Non-pigmented ciliary epithelial cell (primary cell): ENCODE measurements around the gene C2orf69.
"Not testable (repeated sequence)": the region's sequence is repeated elsewhere in the genome, so short reads cannot be mapped to it uniquely, and the experiment has no call there.

Source experiments
- DNase-seq: peaks from one replicate; pipeline ENCODE4 v3.0.0-alpha.2; 2010; ENCODE audit warnings: low read depth

C2orf69 gene, protein sequence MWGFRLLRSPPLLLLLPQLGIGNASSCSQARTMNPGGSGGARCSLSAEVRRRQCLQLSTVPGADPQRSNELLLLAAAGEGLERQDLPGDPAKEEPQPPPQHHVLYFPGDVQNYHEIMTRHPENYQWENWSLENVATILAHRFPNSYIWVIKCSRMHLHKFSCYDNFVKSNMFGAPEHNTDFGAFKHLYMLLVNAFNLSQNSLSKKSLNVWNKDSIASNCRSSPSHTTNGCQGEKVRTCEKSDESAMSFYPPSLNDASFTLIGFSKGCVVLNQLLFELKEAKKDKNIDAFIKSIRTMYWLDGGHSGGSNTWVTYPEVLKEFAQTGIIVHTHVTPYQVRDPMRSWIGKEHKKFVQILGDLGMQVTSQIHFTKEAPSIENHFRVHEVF

DNA sequence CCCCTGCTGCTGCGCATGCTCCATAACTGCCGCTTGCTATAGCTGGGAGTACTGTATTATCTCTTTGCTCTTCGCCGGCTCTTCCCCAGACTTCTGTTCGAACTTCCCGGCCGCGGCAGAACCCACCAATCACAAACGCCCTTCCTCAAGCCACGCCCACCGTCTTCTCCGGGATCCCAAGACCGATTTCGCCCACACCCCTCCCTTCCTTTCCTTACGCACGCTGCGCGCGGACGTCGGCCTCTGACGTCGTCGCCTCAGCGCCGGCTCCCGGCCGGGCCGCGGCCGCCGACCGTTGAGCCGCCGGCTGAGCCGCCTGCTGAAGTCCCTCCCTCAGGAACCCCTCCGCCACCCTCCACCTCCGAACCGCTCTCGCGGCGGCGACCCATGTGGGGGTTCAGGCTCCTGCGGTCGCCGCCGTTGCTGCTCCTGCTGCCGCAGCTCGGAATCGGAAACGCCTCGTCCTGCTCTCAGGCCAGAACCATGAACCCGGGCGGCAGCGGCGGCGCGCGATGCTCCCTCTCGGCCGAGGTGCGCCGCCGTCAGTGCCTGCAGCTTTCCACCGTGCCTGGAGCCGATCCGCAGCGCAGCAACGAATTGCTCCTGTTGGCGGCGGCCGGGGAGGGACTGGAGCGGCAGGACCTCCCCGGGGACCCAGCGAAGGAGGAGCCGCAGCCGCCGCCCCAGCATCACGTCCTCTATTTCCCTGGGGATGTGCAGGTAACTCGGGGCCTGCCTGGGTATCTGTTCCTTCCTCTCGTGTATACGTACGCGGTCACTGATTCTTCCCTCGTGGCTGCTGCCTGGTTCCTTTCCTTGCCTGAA lies at the start of gene C2orf69:
TSS of gene C2orf69 (plus strand) at position 242 of the 825 bp plus-strand sequence. CDS start at position 388, 146 bp downstream.
- peak; percentile 92 for DNase-seq

DNA sequence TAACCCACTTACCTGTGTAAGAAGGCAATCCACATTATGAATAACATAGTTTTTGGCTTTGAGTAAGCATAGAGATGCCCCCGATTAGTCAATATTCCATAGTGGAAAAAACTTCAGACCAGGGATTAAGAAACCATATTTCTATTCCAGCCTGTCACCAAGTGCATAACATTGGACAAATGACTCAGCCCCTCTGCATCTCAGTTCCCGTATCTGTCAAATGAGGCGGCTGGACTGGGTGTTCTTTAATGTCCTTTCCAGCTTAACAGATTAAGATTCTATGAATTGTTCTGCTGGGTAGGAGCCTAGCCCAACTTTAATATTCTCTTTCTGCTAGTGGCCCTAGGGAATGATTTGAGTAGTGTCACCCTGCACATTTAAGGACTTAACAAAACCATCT lies 48.3 kb upstream of the C2orf69 start:
- no peak for DNase-seq

DNA sequence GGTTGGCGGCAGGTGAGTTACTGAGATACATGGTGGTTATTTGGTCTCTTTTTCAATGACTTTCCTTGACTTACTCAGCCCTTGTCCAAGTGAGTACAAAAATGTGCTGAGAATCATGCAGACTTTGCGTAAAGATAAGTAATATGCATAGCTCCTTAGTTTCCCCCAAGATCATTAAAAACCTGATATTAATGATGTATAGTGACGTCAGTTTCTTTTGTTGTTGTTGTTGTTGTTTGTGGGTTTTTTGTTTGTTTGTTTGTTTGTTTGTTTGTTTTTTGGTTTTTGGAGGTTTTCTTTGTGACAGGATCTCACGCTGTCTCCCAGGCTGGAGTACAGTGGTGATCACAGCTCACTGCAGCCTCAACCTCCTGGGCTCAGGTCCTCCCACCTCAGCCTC lies 45.2 kb upstream of the C2orf69 start:
- DNase-seq = no peak

DNA sequence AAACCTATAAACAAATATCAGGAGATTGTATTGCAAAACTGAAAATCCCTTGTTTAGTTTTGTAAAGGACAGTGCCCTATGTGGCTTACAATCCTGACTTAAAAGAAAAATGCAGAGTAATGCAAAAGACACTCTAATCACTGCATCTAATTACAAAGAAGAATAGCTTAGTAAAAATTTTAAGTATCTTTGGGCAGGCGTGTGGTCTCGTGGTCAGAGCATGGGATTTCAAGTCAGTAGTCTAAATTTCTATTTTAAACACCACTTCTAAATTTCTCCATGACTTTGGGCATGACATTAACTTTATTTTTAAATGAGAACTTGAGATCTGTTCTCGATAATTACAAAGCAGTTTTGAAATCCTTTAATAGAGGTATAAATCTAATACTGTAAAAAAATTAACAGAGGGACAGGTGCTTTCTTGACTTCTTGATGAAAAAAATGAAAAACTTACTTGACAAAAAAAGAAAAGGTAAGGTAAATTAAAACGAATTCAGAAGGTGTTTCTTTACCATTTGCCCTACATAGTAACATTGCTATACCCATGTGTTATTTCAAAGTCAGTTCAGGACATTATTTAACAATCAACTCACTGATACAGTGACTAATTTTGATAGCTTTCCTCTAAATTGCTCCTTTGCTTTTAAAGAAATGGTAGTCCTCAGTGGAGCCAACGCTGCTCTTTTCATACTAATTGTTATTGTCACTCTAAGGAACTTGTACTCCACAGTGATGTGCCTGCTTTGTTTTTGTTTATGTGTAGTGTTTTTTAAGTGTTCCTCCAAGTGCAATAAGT lies 42.5 kb upstream of the C2orf69 start:
- no peak for DNase-seq

DNA sequence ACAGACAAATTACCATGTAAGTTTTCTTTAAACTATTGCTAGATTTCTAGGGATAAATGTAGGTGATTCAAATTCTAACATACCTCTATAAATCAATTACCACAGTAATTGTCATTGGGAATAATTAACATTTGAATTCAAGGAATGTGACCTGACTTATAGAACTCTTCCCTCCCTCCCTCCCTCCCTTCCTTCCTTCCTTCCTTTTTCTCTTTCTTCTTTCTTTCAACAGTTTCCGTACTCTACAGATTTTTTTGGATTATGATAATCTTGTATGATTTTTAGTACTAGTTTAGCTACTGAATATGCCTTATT lies 41.9 kb upstream of the C2orf69 start:
- no peak for DNase-seq

DNA sequence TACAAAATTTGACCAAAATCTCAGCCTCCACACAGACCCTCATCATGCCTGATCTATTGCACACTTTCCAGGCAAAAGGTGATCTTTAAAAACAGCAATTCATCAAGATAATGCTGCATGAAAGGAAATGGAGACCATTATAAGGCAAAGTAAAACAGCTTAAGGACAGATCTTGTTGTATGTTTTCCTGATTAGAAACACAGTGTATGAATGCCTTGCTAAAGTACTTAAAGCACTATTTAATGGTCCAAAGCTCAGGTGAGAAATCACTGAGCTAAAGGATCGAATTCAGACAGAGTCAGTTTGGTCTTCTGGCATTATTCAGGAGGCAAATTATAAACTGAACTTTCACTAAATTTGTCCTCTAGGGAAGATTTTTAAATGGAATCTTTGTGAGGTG lies 41.4 kb upstream of the C2orf69 start:
- DNase-seq = no peak

DNA sequence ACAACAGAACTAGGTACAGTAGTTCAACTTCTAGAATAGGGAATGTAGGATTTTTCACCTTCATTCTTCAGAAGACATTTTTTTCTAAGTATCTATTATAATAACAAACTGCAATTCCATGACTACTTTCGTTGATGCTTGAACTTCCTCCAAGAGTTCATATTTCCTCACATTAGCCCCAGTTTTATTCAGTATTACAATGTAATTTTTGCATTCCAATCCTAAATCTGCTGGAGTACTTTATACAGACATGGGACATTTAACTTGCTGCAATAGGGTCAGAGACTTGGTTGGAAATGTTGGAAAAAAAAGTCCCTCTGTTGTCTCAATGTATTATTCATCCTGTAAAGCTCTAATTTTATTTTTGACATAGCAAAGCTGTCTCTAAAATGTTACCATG lies 40.5 kb upstream of the C2orf69 start:
- no peak for DNase-seq

DNA sequence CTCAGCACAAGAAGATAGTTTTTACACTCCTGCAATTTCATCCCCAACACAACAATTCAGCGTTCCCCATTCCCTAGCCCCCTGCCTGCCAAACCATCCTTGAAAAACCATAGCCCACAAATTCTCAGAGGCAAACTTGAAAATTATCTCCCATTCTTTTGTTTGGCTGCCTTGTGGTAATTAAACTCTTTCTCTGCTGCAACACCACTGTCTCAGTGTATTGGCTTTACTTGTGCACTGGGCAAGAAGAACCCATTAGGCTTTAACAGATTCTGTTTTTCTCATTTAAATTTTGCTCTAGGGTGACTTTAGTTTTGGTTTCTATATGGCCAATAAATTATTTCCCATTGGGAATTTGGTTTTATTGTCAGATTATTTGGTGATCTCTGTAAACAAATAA lies 36.9 kb upstream of the C2orf69 start:
- no peak for DNase-seq

DNA sequence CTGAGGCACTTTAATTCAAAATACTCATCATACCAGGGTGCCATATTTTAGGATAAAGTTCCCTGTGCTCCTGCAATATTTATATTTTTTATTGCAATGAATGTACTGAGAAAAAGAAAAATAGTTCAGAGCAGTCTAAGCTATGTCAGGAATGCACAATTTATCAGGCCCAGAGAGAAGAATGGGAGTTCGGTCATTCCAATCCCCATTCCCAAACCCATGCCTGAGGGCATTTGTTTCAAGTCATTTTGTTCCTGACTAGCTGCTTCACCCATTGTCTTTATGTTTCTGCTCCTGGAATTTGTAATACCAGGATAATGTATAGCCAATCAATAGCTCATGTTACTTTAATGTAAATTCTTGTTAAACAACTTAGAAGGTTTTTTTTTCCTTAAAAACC lies 35.7 kb upstream of the C2orf69 start:
- DNase-seq = no peak

DNA sequence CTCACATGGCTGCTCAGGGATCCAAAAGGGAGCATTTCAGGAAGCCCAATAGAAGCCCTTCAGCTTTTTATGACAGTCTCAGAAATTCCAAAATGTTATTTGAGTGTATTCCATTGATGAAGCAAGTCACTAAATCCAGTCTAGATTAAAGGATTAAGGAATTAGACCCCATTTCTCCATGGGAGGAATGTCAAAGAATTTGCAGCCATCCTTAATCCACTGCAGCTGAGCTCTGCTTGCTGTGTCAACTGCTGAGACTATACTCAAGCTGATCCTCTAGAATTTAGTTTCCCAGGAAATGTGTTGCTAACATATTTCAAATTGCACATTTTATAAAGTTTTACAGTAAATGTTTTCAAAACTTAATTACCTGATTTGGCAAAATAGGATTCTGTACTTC lies 28.4 kb upstream of the C2orf69 start:
- DNase-seq = no peak

DNA sequence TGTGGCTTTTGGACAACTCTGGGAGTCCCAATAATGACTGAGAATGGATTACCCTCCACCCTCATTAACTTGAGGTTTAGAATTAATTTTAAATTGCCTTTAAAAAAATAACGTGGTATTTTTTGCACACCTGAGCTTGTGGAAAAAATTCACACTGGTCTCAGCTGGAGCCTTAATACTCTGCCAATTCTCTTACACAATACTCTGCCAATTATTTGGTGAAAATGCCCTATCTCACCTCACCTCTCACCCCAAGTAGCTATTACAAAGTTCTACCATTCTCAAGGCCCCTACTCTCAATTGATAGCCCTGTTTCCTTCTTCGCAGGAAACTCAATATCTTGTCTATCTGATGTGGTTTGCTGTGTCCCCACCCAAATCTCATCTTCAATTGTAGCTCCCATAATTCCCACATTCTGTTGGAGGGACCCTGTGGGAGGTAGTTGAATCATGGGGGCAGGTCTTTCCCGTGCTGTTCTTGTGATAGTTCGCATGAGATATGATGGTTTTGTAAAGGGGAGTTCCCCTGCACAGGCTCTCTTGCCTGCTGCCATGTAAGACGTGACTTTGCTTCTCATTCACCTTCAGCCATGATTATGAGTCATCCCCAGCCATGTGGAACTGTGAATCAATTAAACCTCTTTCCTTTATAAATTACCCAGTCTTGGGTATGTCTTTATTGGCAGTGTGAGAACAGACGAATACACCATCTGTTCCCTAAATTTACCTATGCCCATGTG lies 27.4 kb upstream of the C2orf69 start:
- no peak for DNase-seq

DNA sequence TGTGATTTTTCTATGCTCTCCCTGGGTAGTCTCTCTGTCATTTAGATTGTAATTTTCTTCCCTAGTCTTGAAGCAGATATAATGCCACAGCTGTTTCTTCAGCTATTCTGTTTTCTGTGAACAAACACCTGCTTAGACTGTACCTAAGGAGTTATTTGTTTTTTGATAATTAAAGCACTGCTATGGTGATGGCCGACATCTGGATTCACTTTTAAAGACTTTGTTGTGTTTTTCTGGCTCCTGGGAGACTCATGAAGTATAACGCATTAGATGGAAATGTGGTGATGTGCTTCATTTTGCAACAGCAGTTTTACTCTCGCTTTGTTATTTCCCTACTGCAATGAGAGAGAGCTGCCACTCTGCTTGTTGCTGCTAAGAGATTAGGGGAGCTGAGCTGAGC lies 15.7 kb upstream of the C2orf69 start:
- DNase-seq = no peak

DNA sequence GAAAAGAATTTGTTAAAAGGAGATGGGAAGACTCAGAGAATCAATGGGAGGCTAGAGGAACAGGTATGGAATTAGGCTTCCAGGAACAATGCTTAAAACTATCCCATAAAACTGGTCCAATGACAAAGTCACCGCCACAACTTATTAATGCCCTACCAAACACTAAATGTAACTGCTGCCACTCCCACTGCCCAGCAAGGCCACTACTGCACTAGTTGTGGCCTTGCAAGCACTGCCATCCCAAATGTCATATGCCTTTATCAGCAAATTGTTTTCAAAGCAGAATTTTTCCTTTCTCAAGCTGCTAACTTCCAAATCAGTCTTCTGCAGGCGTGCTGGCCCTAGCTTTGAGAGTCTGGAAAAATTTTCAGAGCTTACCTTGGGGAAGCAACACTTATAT lies 14.5 kb upstream of the C2orf69 start:
- DNase-seq = no peak

DNA sequence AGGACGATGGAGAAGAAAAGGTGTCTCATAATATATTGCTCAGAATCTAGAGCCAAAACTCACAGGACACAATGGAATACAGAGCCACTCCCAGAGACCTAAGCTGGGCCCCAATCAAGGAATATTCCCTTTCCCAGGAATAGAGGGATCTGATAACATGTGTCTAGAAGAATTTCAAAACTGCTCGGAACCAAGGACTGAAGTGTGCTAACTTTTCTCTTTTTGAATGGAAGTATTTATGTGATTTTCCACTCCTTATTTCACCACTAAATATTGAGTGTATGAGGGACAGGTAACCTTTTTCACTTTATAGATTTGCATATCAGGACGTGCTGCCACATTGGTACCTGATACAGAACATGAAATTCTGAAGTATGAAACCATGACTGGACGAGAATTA lies 9.2 kb upstream of the C2orf69 start:
- DNase-seq = no peak

DNA sequence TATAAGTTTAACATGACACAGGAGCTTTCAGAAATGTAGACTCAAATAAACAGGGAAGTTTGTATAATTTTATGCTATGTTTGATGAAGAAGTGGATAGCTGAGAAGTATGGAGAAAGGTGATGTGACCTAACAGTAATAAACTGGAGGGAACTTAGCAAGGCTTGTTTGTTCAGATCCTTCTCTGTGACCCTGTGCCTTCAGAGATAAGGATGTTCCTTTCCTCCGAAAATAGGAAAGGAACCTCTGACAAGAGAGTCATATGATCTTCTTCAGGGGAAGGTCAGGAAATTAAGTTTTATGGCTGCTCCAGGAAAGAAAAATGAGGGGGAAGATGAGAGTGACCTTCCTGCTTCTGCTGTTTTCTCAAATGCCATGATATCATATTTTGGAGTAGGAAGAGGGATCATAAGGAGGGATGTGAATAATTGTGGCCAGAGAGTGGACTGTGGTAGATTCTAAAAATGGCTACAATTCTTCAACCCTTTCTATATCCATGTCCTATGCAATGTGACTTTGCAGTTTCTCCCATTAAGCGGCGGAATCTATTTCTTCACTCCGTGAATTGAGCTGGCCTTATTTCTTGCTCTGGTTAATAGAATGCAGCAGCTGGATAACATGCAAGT lies 8.5 kb upstream of the C2orf69 start:
- DNase-seq = no peak

DNA sequence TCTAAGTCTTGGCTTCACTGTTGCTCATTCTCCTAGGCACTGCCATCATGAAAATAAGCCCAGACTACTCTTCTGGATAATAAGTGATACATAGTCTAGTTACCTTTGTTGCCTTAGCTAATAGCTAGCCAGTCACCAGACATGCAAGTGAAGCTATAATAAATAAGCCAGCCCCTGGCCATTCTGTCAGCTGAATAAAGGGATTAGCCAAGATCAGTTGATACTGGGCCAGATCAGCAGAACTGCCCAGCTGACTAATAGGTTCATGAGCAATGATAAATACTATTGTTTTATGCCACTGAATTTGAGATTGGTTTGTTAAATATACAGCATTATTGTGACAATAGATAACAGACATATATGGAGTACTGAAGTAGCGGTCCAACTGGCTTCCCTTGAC lies 8.0 kb upstream of the C2orf69 start:
- no peak for DNase-seq

DNA sequence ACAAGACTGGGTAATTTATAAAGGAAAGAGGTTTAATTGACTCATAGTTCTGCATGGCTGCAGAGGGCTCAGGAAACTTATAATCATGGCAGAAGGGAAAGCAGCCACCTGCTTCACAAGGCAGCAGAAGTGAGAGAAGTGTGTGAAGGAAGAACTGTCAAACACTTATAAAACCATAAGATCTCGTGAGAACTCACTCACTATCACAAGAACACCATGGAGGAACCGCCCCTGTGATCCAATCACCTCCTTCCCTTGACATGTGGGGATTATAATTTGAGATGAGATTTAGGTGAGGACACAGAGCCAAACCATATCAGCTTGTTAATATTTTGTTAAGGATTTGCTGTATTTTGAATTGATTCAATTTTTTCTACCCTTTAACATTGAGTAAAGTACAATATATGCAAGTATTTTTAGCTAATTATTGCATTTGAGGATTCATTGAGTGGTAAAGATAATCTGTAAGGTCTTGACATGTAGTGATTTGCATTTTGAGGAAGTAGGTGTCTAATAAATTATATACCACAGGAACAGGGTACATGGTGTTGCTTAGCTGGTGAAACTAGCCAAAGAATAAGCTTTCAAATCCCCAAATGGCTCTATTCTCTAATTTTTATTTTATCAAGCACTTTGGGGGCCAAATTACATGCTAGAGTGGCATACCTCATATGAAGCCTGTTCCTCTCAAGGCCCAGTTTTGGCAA lies 3.9 kb upstream of the C2orf69 start:
- no peak for DNase-seq

DNA sequence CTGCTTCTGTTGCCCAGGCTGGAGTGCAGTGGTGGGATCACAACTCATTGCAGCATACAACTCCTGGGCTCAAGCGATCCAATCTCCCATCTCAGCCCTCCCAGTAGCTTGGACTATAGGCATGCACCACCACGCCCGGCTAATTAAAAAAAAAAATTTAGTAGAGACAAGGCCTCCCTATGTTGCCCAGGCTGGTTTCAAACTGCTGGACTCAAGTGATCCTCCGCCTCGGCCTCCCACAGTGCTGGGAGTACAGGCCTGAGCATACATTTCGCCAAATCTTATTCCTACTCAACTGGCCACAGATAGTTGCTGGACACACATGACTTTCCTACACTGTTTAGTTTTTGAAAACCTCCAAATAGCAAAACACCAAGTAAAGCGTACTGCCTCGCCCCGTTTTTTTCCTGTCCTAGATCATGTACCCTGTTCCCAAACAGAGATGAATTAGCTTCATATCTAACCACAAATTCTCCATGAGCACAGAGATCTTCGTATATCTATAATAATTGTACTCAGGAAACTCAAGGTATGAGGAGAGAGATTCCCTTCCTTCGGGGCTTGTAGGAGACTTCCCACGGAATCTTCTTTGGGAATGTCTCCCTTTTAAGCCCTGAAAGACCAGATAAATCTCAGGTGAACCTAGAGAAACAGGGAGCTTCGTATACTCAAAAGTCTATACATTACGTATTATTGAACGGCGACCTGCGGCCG lies 598 bp upstream of the C2orf69 start:
- DNase-seq = no peak

DNA sequence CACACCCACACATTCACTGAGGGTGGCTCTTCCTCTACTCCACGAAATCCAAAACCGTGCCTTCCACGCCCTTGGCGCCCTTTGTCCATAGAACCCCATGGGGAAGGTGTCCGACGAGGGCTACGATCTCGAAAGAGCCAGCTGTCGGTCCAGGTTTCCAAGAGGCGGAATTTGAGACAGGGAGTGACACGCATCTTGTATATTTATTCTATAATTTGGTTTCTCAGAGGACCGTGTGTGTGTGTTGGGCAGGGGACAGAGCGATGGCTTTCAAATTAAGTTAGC lies 726 bp downstream of the C2orf69 start:
- no peak for DNase-seq

DNA sequence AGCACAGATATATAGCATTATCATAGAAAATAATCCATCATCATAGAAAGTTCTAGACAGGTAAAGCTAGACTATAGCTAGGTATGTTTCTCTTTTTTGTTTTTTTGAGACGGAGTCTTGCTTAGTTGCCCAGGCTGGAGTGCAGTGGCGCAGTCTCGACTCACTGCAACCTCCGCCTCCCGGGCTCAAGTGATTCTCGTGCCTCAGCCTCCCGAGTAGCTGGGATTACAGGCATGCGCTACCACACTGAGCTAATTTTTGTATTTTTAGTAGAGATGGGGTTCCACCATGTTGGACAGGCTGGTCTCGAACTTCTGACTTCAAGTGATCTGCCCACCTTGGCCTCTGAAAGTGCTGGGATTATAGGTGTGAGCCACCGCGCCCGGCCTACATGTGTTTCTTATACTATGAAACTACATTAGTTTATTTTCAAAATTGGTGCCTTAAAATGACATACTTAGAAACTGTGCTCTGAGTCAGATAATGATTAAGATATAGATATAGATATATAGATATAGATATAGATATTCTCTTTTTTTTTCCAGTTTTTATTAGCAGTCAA lies 1.5 kb downstream of the C2orf69 start:
- not testable (repeated sequence) for DNase-seq
